Upper lobe of left lung (tissue), 6 donors: ENCODE data around the gene DNAJB6. TPM values are rescaled to one million over a fixed set of nuclear protein-coding genes. Genes with fewer than 3 reads are reported as not detected.

ENCODE experiments used
- ATAC-seq, 2 donors: fragments of 200-7000 bp; cut with Tn5 transposase; one replicate each; pipeline ENCODE4 v1.9.1; 2022; ENCODE audit warnings: mild to moderate bottlenecking in 2 of 2, moderate library complexity in 2 of 2; ENCODE audit not compliant: low FRiP score in 2 of 2
- DNase-seq, 2 donors: peaks; one replicate each; pipeline ENCODE4 v3.0.0-alpha.2; 2019 to 2020
- H3K27ac ChIP-seq, 4 donors: fragments of 200-600 bp; sonication (generic); one replicate each; pipeline ENCODE4 v1.5.1; 2016 to 2019
- H3K27me3 ChIP-seq, 4 donors: fragments of 200-600 bp; sonication (generic); one replicate each; pipeline ENCODE4 v1.5.1; 2017 to 2019
- H3K36me3 ChIP-seq, 4 donors: fragments of 200-600 bp; sonication (generic); one replicate each; pipeline ENCODE4 v1.5.1; 2016 to 2019
- H3K4me1 ChIP-seq, 4 donors: fragments of 200-600 bp; sonication (generic); one replicate each; pipeline ENCODE4 v1.5.1; 2018 to 2019
- H3K4me3 ChIP-seq, 4 donors: fragments of 200-600 bp; sonication (generic); one replicate each; pipeline ENCODE4 v1.5.1; 2017 to 2019; ENCODE audit warnings: mild to moderate bottlenecking in 2 of 4, moderate library complexity in 1 of 4
- H3K9me3 ChIP-seq, 4 donors: fragments of 200-600 bp; sonication (generic); one replicate each; pipeline ENCODE4 v1.5.1; 2018 to 2019
- EP300 ChIP-seq, 4 donors: sonication (generic); formaldehyde crosslinking; IDR thresholded peaks; one replicate each; pipeline ENCODE4 v1.5.1; 2017; ENCODE audit warnings: antibody characterized with exemption in 4 of 4, control low read depth in 2 of 4
- POLR2A ChIP-seq, 4 donors: fragments of 450-650 bp; IDR thresholded peaks; one replicate each; pipeline ENCODE4 v1.5.1; 2016 to 2017; ENCODE audit warnings: antibody characterized with exemption in 4 of 4, mild to moderate bottlenecking in 2 of 4
- POLR2AphosphoS5 ChIP-seq, 2 donors: sonication (generic); formaldehyde crosslinking; IDR thresholded peaks; one replicate each; pipeline ENCODE4 v1.5.1; 2017; ENCODE audit warnings: antibody characterized with exemption in 2 of 2
- WGBS, 2 donors: methylation state at CpG; one replicate each; pipeline ENCODE4 v1.1.5; 2017 to 2018; 5-methylcytosine and 5-hydroxymethylcytosine counted together
- total RNA-seq, 6 donors: library from RNA; depleted of rRNA in 4 of 6; stranded (reverse); fragments of >200 nt in 4 of 6; gene quantifications; one replicate each; pipeline versions ENCODE4 v1.1.0 to v1.2.1, GENCODE V29; 2016 to 2021
- TF ChIP-seq, protein P1 (sequence below), 6 experiments: fragments of 450-650 bp in 4 of 6; fragments of 200-600 bp in 2 of 6; sonication (generic) in 2 of 6; IDR thresholded peaks; one replicate each; pipeline ENCODE4 v1.5.1; 2016 to 2019; ENCODE audit warnings: antibody characterized with exemption in 6 of 6
- donor health status: DM: no; HTN: no; CAD: no; lungs with moderate emphysema.
- donor health status: DM: no; HTN: yes; CAD: no; lungs with severe emphysema.

Gene DNAJB6
- total RNA-seq, 6 donors from 2014 or later, result 64.1 to 99.6 (median 83.0) TPM

DNA sequence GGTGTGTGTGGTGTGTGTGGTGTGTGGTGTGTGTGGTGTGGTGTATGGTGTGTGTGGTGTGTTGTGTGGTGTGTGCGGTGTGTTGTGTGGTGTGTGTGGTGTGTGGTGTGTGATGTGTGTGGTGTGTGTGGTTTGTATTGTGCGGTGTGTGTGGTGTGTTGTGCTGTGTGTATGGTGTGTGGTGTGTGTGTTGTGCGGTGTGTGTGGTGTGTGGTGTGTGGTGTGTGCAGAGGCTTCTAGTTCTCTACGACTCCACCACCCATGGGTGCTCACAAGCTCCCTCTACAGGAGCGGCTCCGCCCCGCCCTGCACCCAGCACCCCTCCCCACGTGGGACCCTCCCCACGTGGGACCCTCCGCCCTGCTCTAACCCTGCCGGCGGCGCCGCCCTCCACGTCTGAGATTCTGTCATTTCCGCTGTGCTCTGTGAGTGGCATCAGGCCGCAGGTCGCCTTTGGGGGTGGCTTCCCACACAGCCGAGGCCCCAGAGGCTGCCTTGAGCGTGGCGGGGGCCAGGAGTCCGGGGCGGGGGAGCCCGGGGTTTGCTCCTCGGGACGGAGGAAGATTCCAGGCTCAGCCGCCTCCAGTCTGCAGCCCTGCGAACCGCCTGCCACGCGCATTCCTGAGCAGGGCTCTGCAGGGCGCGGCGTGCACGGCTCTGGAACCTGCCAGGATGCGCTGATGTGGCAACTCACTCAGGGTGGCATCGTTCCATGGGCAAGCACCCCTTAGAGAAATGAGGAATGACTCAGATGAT is 37.0 kb upstream of the DNAJB6 start:
- Histone ChIP-seq H3K36me3 (no peaks in the 10 kb centered on the region), H3K4me1 (peaks cover 3 to 13% (median 7%) of the 10 kb centered on the region in 4 donors), H3K27ac (no peak overlapping the region), H3K4me3 (no peak overlapping the region), H3K9me3 (no peaks in the 10 kb centered on the region), H3K27me3 (no peaks in the 10 kb centered on the region)
- DNase-seq (peak in 1 of 2 donors; percentile 87), ATAC-seq (peak; percentile 3 to 31)
- TF ChIP-seq POLR2A (IDR thresholded peaks at IDR 0.05) (no peak), POLR2AphosphoS5 (IDR thresholded peaks at IDR 0.05) (no peak), EP300 (IDR thresholded peaks at IDR 0.05) (no peak)
- TF ChIP-seq, protein P1, sequence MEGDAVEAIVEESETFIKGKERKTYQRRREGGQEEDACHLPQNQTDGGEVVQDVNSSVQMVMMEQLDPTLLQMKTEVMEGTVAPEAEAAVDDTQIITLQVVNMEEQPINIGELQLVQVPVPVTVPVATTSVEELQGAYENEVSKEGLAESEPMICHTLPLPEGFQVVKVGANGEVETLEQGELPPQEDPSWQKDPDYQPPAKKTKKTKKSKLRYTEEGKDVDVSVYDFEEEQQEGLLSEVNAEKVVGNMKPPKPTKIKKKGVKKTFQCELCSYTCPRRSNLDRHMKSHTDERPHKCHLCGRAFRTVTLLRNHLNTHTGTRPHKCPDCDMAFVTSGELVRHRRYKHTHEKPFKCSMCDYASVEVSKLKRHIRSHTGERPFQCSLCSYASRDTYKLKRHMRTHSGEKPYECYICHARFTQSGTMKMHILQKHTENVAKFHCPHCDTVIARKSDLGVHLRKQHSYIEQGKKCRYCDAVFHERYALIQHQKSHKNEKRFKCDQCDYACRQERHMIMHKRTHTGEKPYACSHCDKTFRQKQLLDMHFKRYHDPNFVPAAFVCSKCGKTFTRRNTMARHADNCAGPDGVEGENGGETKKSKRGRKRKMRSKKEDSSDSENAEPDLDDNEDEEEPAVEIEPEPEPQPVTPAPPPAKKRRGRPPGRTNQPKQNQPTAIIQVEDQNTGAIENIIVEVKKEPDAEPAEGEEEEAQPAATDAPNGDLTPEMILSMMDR (IDR thresholded peaks at IDR 0.05), result no peak
- 68 to 69% methylated on average over 28 to 37 of the region's 37 CpGs for WGBS, 2 donors

DNA sequence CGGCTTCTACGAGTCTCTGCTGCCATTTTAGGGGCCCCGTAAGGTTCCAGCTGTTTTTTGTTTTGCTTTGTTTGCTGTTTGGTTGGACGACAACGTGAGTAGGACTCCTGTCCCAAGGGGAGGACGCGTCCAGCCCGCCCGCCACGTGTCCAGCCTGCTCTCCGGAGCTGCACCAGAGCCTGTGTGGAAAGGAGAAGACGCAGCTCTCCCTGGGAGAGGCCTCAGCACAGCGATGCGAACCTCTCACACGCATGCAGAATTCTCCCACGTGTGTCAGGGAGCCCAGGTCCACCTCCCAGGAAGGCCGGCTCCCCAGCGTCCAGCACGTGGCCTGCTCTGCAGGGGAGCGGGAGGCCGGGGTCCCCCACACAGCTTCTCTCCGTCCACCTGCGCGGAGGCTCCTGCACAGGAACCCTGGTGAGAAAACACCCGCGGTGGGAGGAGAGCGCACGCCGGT is 36.4 kb upstream of the DNAJB6 start:
- WGBS, 2 donors, result 76 to 83% methylated on average over 15 to 29 of the region's 29 CpGs

DNA sequence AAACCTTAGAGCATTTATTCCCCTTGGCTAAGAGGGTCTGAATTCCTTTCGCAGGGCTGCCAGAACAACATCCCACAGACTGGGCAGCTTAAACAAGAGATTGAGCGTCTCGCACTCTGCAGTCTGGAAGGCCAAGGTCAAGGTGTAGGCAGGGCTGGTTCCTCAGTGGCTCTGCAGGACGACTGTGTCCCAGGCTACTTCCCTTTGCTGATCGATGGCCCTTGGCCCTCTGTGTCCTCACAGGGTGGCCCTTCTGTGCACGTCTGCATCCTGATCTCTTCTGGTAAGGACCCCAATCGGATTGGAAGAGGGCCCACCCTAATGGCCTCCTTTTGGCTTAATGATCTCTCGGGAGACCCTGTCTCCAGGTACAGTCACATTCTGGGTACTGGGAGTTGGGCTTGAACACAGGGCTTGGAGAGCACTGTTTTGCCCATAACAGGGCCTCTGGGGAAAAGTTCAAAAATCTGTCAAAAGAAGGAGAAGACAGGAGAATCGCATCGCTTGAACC is 35.1 kb upstream of the DNAJB6 start:
- Histone ChIP-seq H3K36me3 (no peaks in the 10 kb centered on the region), H3K27ac (peak overlapping the region; percentile 66 to 77 (median 73)), H3K4me3 (no peak overlapping the region), H3K27me3 (no peaks in the 10 kb centered on the region), H3K4me1 (peaks cover 3 to 13% (median 7%) of the 10 kb centered on the region in 4 donors), H3K9me3 (no peaks in the 10 kb centered on the region)
- TF ChIP-seq POLR2AphosphoS5 (IDR thresholded peaks at IDR 0.05), result no peak
- no peak for TF ChIP-seq EP300 (IDR thresholded peaks at IDR 0.05)
- no peak for TF ChIP-seq POLR2A (IDR thresholded peaks at IDR 0.05)
- TF ChIP-seq, protein P1 (IDR thresholded peaks at IDR 0.05), result no peak
- DNase-seq (no peak), ATAC-seq (no peak)
- 61 to 65% methylated on average over 8 to 10 of the region's 10 CpGs for WGBS, 2 donors

More for the DNA sequence above, 36.4 kb upstream of the DNAJB6 start:
- Histone ChIP-seq H3K27ac (no peak overlapping the region), H3K4me3 (no peak overlapping the region), H3K9me3 (no peaks in the 10 kb centered on the region), H3K27me3 (no peaks in the 10 kb centered on the region), H3K36me3 (no peaks in the 10 kb centered on the region), H3K4me1 (peaks cover 3 to 13% (median 7%) of the 10 kb centered on the region in 4 donors)
- no peak for TF ChIP-seq POLR2A (IDR thresholded peaks at IDR 0.05)
- TF ChIP-seq, protein P1 (IDR thresholded peaks at IDR 0.05), result no peak
- TF ChIP-seq POLR2AphosphoS5 (IDR thresholded peaks at IDR 0.05), result no peak
- no peak for TF ChIP-seq EP300 (IDR thresholded peaks at IDR 0.05)
- peak in 1 of 2 donors; percentile 69 for DNase-seq
- no peak for ATAC-seq

DNA sequence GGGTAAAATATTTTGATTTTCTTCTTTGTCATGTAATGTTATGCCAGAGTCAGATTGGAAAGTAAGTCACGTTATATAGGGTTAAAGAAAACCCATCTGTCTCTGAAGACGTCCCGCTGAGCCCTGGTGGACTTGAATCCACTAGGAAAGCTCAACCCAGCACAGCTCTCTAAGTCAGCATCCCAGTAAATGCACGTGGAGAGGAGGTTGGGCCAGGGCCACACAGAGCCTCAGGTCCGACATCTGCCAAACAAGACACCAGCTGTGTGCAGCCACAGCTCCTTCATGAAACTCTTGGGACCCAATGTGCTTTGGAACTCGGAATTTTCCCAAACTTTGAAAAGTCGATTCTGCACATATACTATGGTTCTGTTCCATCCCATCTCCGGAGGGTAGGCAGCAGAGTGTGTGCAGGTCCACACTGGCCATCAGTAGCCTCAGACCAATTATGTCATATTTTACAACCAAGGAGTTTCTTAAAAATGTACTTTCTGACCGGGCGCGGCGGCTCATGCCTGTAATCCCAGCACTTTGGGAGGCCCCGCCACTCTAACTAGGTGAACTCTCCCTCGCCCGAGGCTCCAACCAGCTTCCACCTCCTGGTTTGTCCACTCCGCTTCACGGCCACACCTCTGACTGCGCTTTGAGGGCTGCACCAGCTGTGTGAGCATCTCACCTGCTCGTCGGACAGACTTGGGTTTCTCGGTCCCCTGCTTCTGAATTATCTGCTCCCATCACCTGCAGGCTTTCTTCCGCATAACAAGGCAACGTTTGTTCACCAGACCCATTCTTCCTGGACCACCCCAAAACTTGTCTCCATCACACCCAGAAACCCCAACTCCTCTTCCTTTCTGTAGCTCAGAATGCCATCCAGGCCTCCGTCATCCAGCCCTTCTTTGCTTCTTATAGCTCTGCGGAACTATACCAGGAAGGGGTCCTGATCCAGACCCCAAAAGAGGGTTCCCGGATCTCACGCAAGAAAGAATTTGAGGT is 29.7 kb upstream of the DNAJB6 start:
- Histone ChIP-seq H3K9me3 (no peaks in the 10 kb centered on the region), H3K4me1 (peaks cover 0 to 6% (median 0%) of the 10 kb centered on the region in 4 donors), H3K27me3 (no peaks in the 10 kb centered on the region), H3K4me3 (no peak overlapping the region), H3K36me3 (no peaks in the 10 kb centered on the region), H3K27ac (no peak overlapping the region)
- ATAC-seq (no peak), DNase-seq (no peak)
- WGBS, 2 donors, result 82 to 84% methylated on average over 26 to 27 of the region's 27 CpGs
- TF ChIP-seq, protein P1 (IDR thresholded peaks at IDR 0.05), result no peak
- TF ChIP-seq POLR2AphosphoS5 (IDR thresholded peaks at IDR 0.05) (no peak), POLR2A (IDR thresholded peaks at IDR 0.05) (no peak), EP300 (IDR thresholded peaks at IDR 0.05) (no peak)
